ENCODE results near the gene SLC16A10.
"Not testable (repeated sequence)": the region's sequence is repeated elsewhere in the genome, so short reads cannot be mapped to it uniquely, and the experiment has no call there.

The SLC16A10 gene

GRCh38 chr6:111087871-111088667 lies 766 bp downstream of the SLC16A10 start:
- no peak for DNase-seq

- no peak for DNase-seq
These were observed 1.3 kb downstream of the SLC16A10 start for GRCh38 chr6:111088668-111089003.

GRCh38 chr6:111090766-111091165 lies 3.5 kb downstream of the SLC16A10 start:
- DNase-seq = no peak

- DNase-seq = no peak
These were observed 4.7 kb downstream of the SLC16A10 start for GRCh38 chr6:111091987-111092386.

- DNase-seq = not testable (repeated sequence)
These were observed 8.2 kb downstream of the SLC16A10 start for GRCh38 chr6:111095488-111095887.

- DNase-seq = no peak
These were observed 8.9 kb downstream of the SLC16A10 start for GRCh38 chr6:111096246-111096645.

GRCh38 chr6:111098597-111098996 lies 11.3 kb downstream of the SLC16A10 start:
- no peak for DNase-seq

- DNase-seq = no peak
These were observed 14.7 kb downstream of the SLC16A10 start for GRCh38 chr6:111101987-111102386.

- DNase-seq = peak; percentile 8
These were observed 18.3 kb downstream of the SLC16A10 start for GRCh38 chr6:111105578-111105977.

GRCh38 chr6:111107589-111107988 lies 20.3 kb downstream of the SLC16A10 start:
- no peak for DNase-seq

GRCh38 chr6:111110036-111110435 lies 22.7 kb downstream of the SLC16A10 start:
- no peak for DNase-seq

- DNase-seq = peak; percentile 88
These were observed 26.2 kb downstream of the SLC16A10 start for GRCh38 chr6:111113336-111114086.

- peak; percentile 9 for DNase-seq
These were observed 26.8 kb downstream of the SLC16A10 start for GRCh38 chr6:111114087-111114443.

- peak; percentile 26 for DNase-seq
These were observed 27.2 kb downstream of the SLC16A10 start for GRCh38 chr6:111114482-111114881.

GRCh38 chr6:111118826-111119225 lies 31.5 kb downstream of the SLC16A10 start:
- DNase-seq = no peak

- DNase-seq = peak; percentile 33
These were observed 32.4 kb downstream of the SLC16A10 start for GRCh38 chr6:111119571-111120329.

GRCh38 chr6:111121789-111122350 lies 34.6 kb downstream of the SLC16A10 start:
- no peak for DNase-seq

- DNase-seq = no peak
These were observed 35.4 kb downstream of the SLC16A10 start for GRCh38 chr6:111122458-111123286.

- DNase-seq = no peak
These were observed 37.1 kb downstream of the SLC16A10 start for GRCh38 chr6:111124406-111124805.

GRCh38 chr6:111129013-111129412 lies 41.7 kb downstream of the SLC16A10 start:
- peak; percentile 2 for DNase-seq

- not testable (repeated sequence) for DNase-seq
These were observed 43.7 kb downstream of the SLC16A10 start for GRCh38 chr6:111131018-111131417.

- DNase-seq = not testable (repeated sequence)
These were observed 45.4 kb downstream of the SLC16A10 start for GRCh38 chr6:111132669-111133068.

All from fibroblast of upper back skin (primary cell).